Right forelimb (tissue), 1 donor: ENCODE data around the gene DDX56.
"Not testable (repeated sequence)": the region's sequence is repeated elsewhere in the genome, so short reads cannot be mapped to it uniquely, and the experiment has no call there.

Experiments used
- DNase-seq: peaks from one replicate; pipeline ENCODE4 v3.0.0-alpha.2; 2018

DDX56 gene

GRCh38 chr7:44561962-44562621 lies 11.6 kb downstream of the DDX56 start:
- DNase-seq: no peak

GRCh38 chr7:44561481-44561880 lies 12.2 kb downstream of the DDX56 start:
- no peak for DNase-seq

- DNase-seq: no peak
Measured at GRCh38 chr7:44559485-44559884, 14.2 kb downstream of the DDX56 start.

- DNase-seq: no peak
Measured at GRCh38 chr7:44557485-44557884, 16.2 kb downstream of the DDX56 start.

GRCh38 chr7:44555350-44555749 lies 18.4 kb downstream of the DDX56 start:
- no peak for DNase-seq

GRCh38 chr7:44552473-44553005 lies 21.2 kb downstream of the DDX56 start:
- not testable (repeated sequence) for DNase-seq

GRCh38 chr7:44549457-44549856 lies 24.3 kb downstream of the DDX56 start:
- no peak for DNase-seq

- no peak for DNase-seq
Measured at GRCh38 chr7:44548893-44549292, 24.8 kb downstream of the DDX56 start.

- DNase-seq: no peak
Measured at GRCh38 chr7:44547536-44548231, 26.0 kb downstream of the DDX56 start.

GRCh38 chr7:44541876-44542610 lies 31.7 kb downstream of the DDX56 start:
- no peak for DNase-seq

GRCh38 chr7:44541028-44541869 lies 32.5 kb downstream of the DDX56 start, which contains the start of gene NPC1L1:
Gene NPC1L1, minus strand, starts transcription at chr7:44541330. Its CDS starts 71 bp downstream, at chr7:44541259.
- DNase-seq: no peak

GRCh38 chr7:44540592-44541027 lies 33.1 kb downstream of the DDX56 start:
- no peak for DNase-seq

- no peak for DNase-seq
Measured at GRCh38 chr7:44539669-44540506, 33.8 kb downstream of the DDX56 start.

GRCh38 chr7:44538798-44539668 lies 34.7 kb downstream of the DDX56 start:
- DNase-seq: no peak

GRCh38 chr7:44538093-44538797 lies 35.5 kb downstream of the DDX56 start:
- DNase-seq: no peak

GRCh38 chr7:44537442-44537841 lies 36.3 kb downstream of the DDX56 start:
- DNase-seq: no peak

GRCh38 chr7:44536090-44536489 lies 37.6 kb downstream of the DDX56 start:
- DNase-seq: no peak

GRCh38 chr7:44535348-44536064 lies 38.2 kb downstream of the DDX56 start:
- no peak for DNase-seq

GRCh38 chr7:44534501-44534900 lies 39.2 kb downstream of the DDX56 start:
- no peak for DNase-seq
